ENCODE results near the gene TTLL12.

Gene TTLL12

GRCh38 chr22:43166132-43166930, 20.6 kb downstream of the TTLL12 start:
- Histone ChIP-seq H3K36me3 (ENCODE audit: control insufficient read depth, insufficient read depth, low read length) (peaks cover 26% of the 10 kb centered on the region), H3K27me3 (ENCODE audit: control insufficient read depth, insufficient read depth, low read length) (no peaks in the 10 kb centered on the region), H3K4me1 (ENCODE audit: control insufficient read depth, insufficient read depth, low read length) (peaks cover 54% of the 10 kb centered on the region), H3K9ac (ENCODE audit: low read length) (no peak overlapping the region), H3K9me3 (ENCODE audit: control insufficient read depth, low read length) (no peaks in the 10 kb centered on the region), H3K4me3 (ENCODE audit: low read length) (no peak overlapping the region)

GRCh38 chr22:43164636-43165035, 22.3 kb downstream of the TTLL12 start:
- no peak overlapping the region for H3K4me3 ChIP-seq (ENCODE audit: low read length)
- no peaks in the 10 kb centered on the region for H3K27me3 ChIP-seq (ENCODE audit: control insufficient read depth, insufficient read depth, low read length)
- H3K4me1 ChIP-seq (ENCODE audit: control insufficient read depth, insufficient read depth, low read length): peaks cover 53% of the 10 kb centered on the region
- H3K9me3 ChIP-seq (ENCODE audit: control insufficient read depth, low read length): no peaks in the 10 kb centered on the region
- H3K36me3 ChIP-seq (ENCODE audit: control insufficient read depth, insufficient read depth, low read length): peaks cover 23% of the 10 kb centered on the region
- H3K9ac ChIP-seq (ENCODE audit: low read length): no peak overlapping the region

GRCh38 chr22:43163241-43163795, 23.6 kb downstream of the TTLL12 start:
- no peaks in the 10 kb centered on the region for H3K27me3 ChIP-seq (ENCODE audit: control insufficient read depth, insufficient read depth, low read length)
- peaks cover 16% of the 10 kb centered on the region for H3K36me3 ChIP-seq (ENCODE audit: control insufficient read depth, insufficient read depth, low read length)
- H3K9ac ChIP-seq (ENCODE audit: low read length): peak overlapping the region; percentile 61
- H3K4me1 ChIP-seq (ENCODE audit: control insufficient read depth, insufficient read depth, low read length): peaks cover 55% of the 10 kb centered on the region
- H3K9me3 ChIP-seq (ENCODE audit: control insufficient read depth, low read length): no peaks in the 10 kb centered on the region
- no peak overlapping the region for H3K4me3 ChIP-seq (ENCODE audit: low read length)

GRCh38 chr22:43162412-43163150, 24.4 kb downstream of the TTLL12 start:
- no peaks in the 10 kb centered on the region for H3K9me3 ChIP-seq (ENCODE audit: control insufficient read depth, low read length)
- H3K9ac ChIP-seq (ENCODE audit: low read length): no peak overlapping the region
- no peak overlapping the region for H3K4me3 ChIP-seq (ENCODE audit: low read length)
- H3K27me3 ChIP-seq (ENCODE audit: control insufficient read depth, insufficient read depth, low read length): no peaks in the 10 kb centered on the region
- H3K36me3 ChIP-seq (ENCODE audit: control insufficient read depth, insufficient read depth, low read length): peaks cover 10% of the 10 kb centered on the region
- H3K4me1 ChIP-seq (ENCODE audit: control insufficient read depth, insufficient read depth, low read length): peaks cover 60% of the 10 kb centered on the region

GRCh38 chr22:43160497-43161126, 26.3 kb downstream of the TTLL12 start:
- Histone ChIP-seq H3K9ac (ENCODE audit: low read length) (peak overlapping the region; percentile 16), H3K36me3 (ENCODE audit: control insufficient read depth, insufficient read depth, low read length) (peaks cover 9% of the 10 kb centered on the region), H3K9me3 (ENCODE audit: control insufficient read depth, low read length) (no peaks in the 10 kb centered on the region), H3K4me3 (ENCODE audit: low read length) (no peak overlapping the region), H3K4me1 (ENCODE audit: control insufficient read depth, insufficient read depth, low read length) (peaks cover 79% of the 10 kb centered on the region), H3K27me3 (ENCODE audit: control insufficient read depth, insufficient read depth, low read length) (no peaks in the 10 kb centered on the region)

- Histone ChIP-seq H3K9me3 (ENCODE audit: control insufficient read depth, low read length) (no peaks in the 10 kb centered on the region), H3K27me3 (ENCODE audit: control insufficient read depth, insufficient read depth, low read length) (no peaks in the 10 kb centered on the region), H3K4me1 (ENCODE audit: control insufficient read depth, insufficient read depth, low read length) (peaks cover 88% of the 10 kb centered on the region), H3K9ac (ENCODE audit: low read length) (peak overlapping the region; percentile 31), H3K36me3 (ENCODE audit: control insufficient read depth, insufficient read depth, low read length) (peaks cover 9% of the 10 kb centered on the region), H3K4me3 (ENCODE audit: low read length) (no peak overlapping the region)
These were observed 27.3 kb downstream of the TTLL12 start for GRCh38 chr22:43159484-43160178.

- Histone ChIP-seq H3K4me3 (ENCODE audit: low read length) (no peak overlapping the region), H3K4me1 (ENCODE audit: control insufficient read depth, insufficient read depth, low read length) (peaks cover 87% of the 10 kb centered on the region)
These were observed 28.0 kb downstream of the TTLL12 start for GRCh38 chr22:43158778-43159483.

GRCh38 chr22:43157874-43158546, 28.9 kb downstream of the TTLL12 start:
- no peaks in the 10 kb centered on the region for H3K27me3 ChIP-seq (ENCODE audit: control insufficient read depth, insufficient read depth, low read length)
- peaks cover 79% of the 10 kb centered on the region for H3K4me1 ChIP-seq (ENCODE audit: control insufficient read depth, insufficient read depth, low read length)
- no peak overlapping the region for H3K4me3 ChIP-seq (ENCODE audit: low read length)
- peaks cover 8% of the 10 kb centered on the region for H3K36me3 ChIP-seq (ENCODE audit: control insufficient read depth, insufficient read depth, low read length)
- no peaks in the 10 kb centered on the region for H3K9me3 ChIP-seq (ENCODE audit: control insufficient read depth, low read length)
- peak overlapping the region; percentile 31 for H3K9ac ChIP-seq (ENCODE audit: low read length)

More at GRCh38 chr22:43158778-43159483, 28.0 kb downstream of the TTLL12 start:
- Histone ChIP-seq H3K9ac (ENCODE audit: low read length) (peak overlapping the region; percentile 31), H3K27me3 (ENCODE audit: control insufficient read depth, insufficient read depth, low read length) (no peaks in the 10 kb centered on the region), H3K36me3 (ENCODE audit: control insufficient read depth, insufficient read depth, low read length) (peaks cover 9% of the 10 kb centered on the region), H3K9me3 (ENCODE audit: control insufficient read depth, low read length) (no peaks in the 10 kb centered on the region)

- Histone ChIP-seq H3K9me3 (ENCODE audit: control insufficient read depth, low read length) (no peaks in the 10 kb centered on the region), H3K9ac (ENCODE audit: low read length) (no peak overlapping the region), H3K27me3 (ENCODE audit: control insufficient read depth, insufficient read depth, low read length) (no peaks in the 10 kb centered on the region), H3K4me3 (ENCODE audit: low read length) (no peak overlapping the region), H3K4me1 (ENCODE audit: control insufficient read depth, insufficient read depth, low read length) (peaks cover 76% of the 10 kb centered on the region), H3K36me3 (ENCODE audit: control insufficient read depth, insufficient read depth, low read length) (no peaks in the 10 kb centered on the region)
These were observed 30.5 kb downstream of the TTLL12 start for GRCh38 chr22:43156413-43156812.

GRCh38 chr22:43155789-43156188, 31.1 kb downstream of the TTLL12 start:
- Histone ChIP-seq H3K4me1 (ENCODE audit: control insufficient read depth, insufficient read depth, low read length) (peaks cover 76% of the 10 kb centered on the region), H3K9me3 (ENCODE audit: control insufficient read depth, low read length) (no peaks in the 10 kb centered on the region), H3K36me3 (ENCODE audit: control insufficient read depth, insufficient read depth, low read length) (no peaks in the 10 kb centered on the region), H3K4me3 (ENCODE audit: low read length) (no peak overlapping the region), H3K9ac (ENCODE audit: low read length) (no peak overlapping the region), H3K27me3 (ENCODE audit: control insufficient read depth, insufficient read depth, low read length) (no peaks in the 10 kb centered on the region)

All from mucosa of stomach (tissue), 1 donor.